Mesenchymal stem cell (in vitro differentiated cells and primary cell): ENCODE data around the gene ASIC1.

Experiments
- DNase-seq: peaks from one replicate; pipeline ENCODE4 v3.0.0-alpha.2; 2013
- H2AFZ ChIP-seq: one replicate; pipeline ENCODE4 v1.6.1; 2013; ENCODE audit warnings: low read depth, mild to moderate bottlenecking, control low read depth, inconsistent platforms, low read length, moderate library complexity
- H2AK5ac ChIP-seq: 2 replicates; pipeline ENCODE4 v1.6.1; 2013; ENCODE audit warnings: low read length, moderate library complexity, mild to moderate bottlenecking, inconsistent platforms; ENCODE audit not compliant: severe bottlenecking
- H2BK120ac ChIP-seq: one replicate; pipeline ENCODE4 v1.6.1; 2013; ENCODE audit warnings: low read depth, mild to moderate bottlenecking, inconsistent platforms, low read length, moderate library complexity
- H2BK12ac ChIP-seq, 2 experiments: one replicate each; pipeline ENCODE4 v1.6.1; 2013; ENCODE audit warnings: inconsistent platforms in 2 of 2, low read length in 2 of 2, mild to moderate bottlenecking in 2 of 2, moderate library complexity in 2 of 2, control low read depth in 1 of 2
- H2BK15ac ChIP-seq: one replicate; pipeline ENCODE4 v1.6.1; 2013; ENCODE audit warnings: mild to moderate bottlenecking, low read depth, inconsistent platforms; ENCODE audit not compliant: poor library complexity, severe bottlenecking
- H2BK5ac ChIP-seq: 2 replicates; pipeline ENCODE4 v1.6.1; 2013; ENCODE audit warnings: low read depth, mild to moderate bottlenecking, low read length, control low read depth, inconsistent platforms; ENCODE audit not compliant: poor library complexity, severe bottlenecking
- H3K14ac ChIP-seq, 2 experiments: one replicate each; pipeline ENCODE4 v1.6.1; 2013; ENCODE audit warnings: inconsistent platforms in 2 of 2, low read length in 2 of 2, control low read depth in 1 of 2, mild to moderate bottlenecking in 1 of 2, moderate library complexity in 1 of 2
- H3K18ac ChIP-seq, 2 experiments: one replicate each; pipeline ENCODE4 v1.6.1; 2013; ENCODE audit warnings: inconsistent platforms in 2 of 2, low read length in 2 of 2, control low read depth in 1 of 2, low read depth in 1 of 2, mild to moderate bottlenecking in 1 of 2
- H3K23ac ChIP-seq, 2 experiments: one replicate each; pipeline ENCODE4 v1.6.1; 2013; ENCODE audit warnings: inconsistent platforms in 2 of 2, low read length in 2 of 2, mild to moderate bottlenecking in 2 of 2, moderate library complexity in 2 of 2, control low read depth in 1 of 2
- H3K27ac ChIP-seq: 2 replicates; pipeline ENCODE4 v1.5.1; 2013; ENCODE audit warnings: mild to moderate bottlenecking, moderate library complexity, low read length, control low read depth, inconsistent platforms; ENCODE audit not compliant: poor library complexity, severe bottlenecking
- H3K27me3 ChIP-seq, 2 experiments: 2 replicates each; pipeline versions ENCODE4 v1.6.1 to v1.7.0; 2013; ENCODE audit warnings: low read length in 2 of 2, mild to moderate bottlenecking in 2 of 2, moderate library complexity in 2 of 2, control low read depth in 1 of 2, inconsistent platforms in 1 of 2; ENCODE audit not compliant: control insufficient read depth in 1 of 2, insufficient read depth in 1 of 2
- H3K36me3 ChIP-seq, 2 experiments: 2 replicates each; pipeline versions ENCODE4 v1.6.1 to v1.7.0; 2013; ENCODE audit warnings: low read length in 2 of 2, control low read depth in 1 of 2, inconsistent platforms in 1 of 2, low read depth in 1 of 2, mild to moderate bottlenecking in 1 of 2; ENCODE audit not compliant: insufficient read depth in 2 of 2, control insufficient read depth in 1 of 2
- H3K4ac ChIP-seq, 2 experiments: one replicate each; pipeline ENCODE4 v1.6.1; 2013; ENCODE audit warnings: inconsistent platforms in 2 of 2, low read length in 2 of 2, mild to moderate bottlenecking in 2 of 2, moderate library complexity in 2 of 2, control low read depth in 1 of 2, low read depth in 1 of 2
- H3K4me1 ChIP-seq: 2 replicates; pipeline ENCODE4 v1.6.1; 2013; ENCODE audit warnings: low read depth, low read length, control low read depth; ENCODE audit not compliant: control insufficient read depth, insufficient read depth
- H3K4me2 ChIP-seq: 2 replicates; pipeline ENCODE4 v1.6.1; 2013; ENCODE audit warnings: low read length, mild to moderate bottlenecking, inconsistent platforms; ENCODE audit not compliant: poor library complexity, severe bottlenecking
- H3K4me3 ChIP-seq, 2 experiments: 2 replicates each; pipeline versions ENCODE4 v1.5.1 to v1.7.0; 2013; ENCODE audit warnings: low read length in 2 of 2, mild to moderate bottlenecking in 2 of 2, control low read depth in 1 of 2, low read depth in 1 of 2; ENCODE audit not compliant: insufficient read depth in 1 of 2
- H3K79me1 ChIP-seq: replicated peaks from 2 replicates; pipeline ENCODE4 v1.6.1; 2013; ENCODE audit warnings: mild to moderate bottlenecking, control low read depth, low read length, inconsistent platforms; ENCODE audit not compliant: poor library complexity, severe bottlenecking
- H3K9ac ChIP-seq: 2 replicates; pipeline ENCODE4 v1.7.0; 2013; ENCODE audit warnings: mild to moderate bottlenecking, low read length, moderate library complexity
- H3K9me3 ChIP-seq: 2 replicates; pipeline ENCODE4 v1.7.0; 2013; ENCODE audit warnings: mild to moderate bottlenecking, low read length; ENCODE audit not compliant: control insufficient read depth
- H4K8ac ChIP-seq: one replicate; pipeline ENCODE4 v1.6.1; 2013; ENCODE audit warnings: inconsistent platforms, mild to moderate bottlenecking, low read length, moderate library complexity
- H4K91ac ChIP-seq: one replicate; pipeline ENCODE4 v1.6.1; 2013; ENCODE audit warnings: mild to moderate bottlenecking, low read length, inconsistent platforms
- WGBS: methylation state at CpG from one replicate; pipeline ENCODE4 v1.1.7; 2013; ENCODE audit warnings: mixed read lengths; 5-methylcytosine and 5-hydroxymethylcytosine counted together

ASIC1 gene

GRCh38 chr12:50016501-50017475 is 40.6 kb upstream of the ASIC1 start:
- H2BK15ac ChIP-seq = no peak overlapping the region

GRCh38 chr12:50017641-50018040 is 39.8 kb upstream of the ASIC1 start:
- H3K4me1 ChIP-seq = no peaks in the 10 kb centered on the region
- no peak overlapping the region for H3K4ac ChIP-seq
- peak overlapping the region; percentile 90 for H3K9ac ChIP-seq
- H3K23ac ChIP-seq = no peak overlapping the region
- WGBS = 95% methylated on average over 5 of the region's 6 CpGs
- no peak overlapping the region for H2BK12ac ChIP-seq
- H2BK15ac ChIP-seq = no peak overlapping the region
- H3K36me3 ChIP-seq = peaks cover 5% of the 10 kb centered on the region in 2 experiments
- no peak overlapping the region for H2BK120ac ChIP-seq
- no peak overlapping the region for H2AFZ ChIP-seq
- H2AK5ac ChIP-seq = no peak overlapping the region
- peak overlapping the region in 1 of 2 experiments; percentile 49 for H3K4me3 ChIP-seq
- DNase-seq = peak; percentile 51
- peak overlapping the region; percentile 48 for H4K91ac ChIP-seq
- no peak overlapping the region for H3K27ac ChIP-seq
- H3K27me3 ChIP-seq = no peaks in the 10 kb centered on the region
- peaks cover 12% of the 10 kb centered on the region for H3K79me1 ChIP-seq
- H4K8ac ChIP-seq = peak overlapping the region; percentile 42
- no peaks in the 10 kb centered on the region for H3K9me3 ChIP-seq
- no peak overlapping the region for H3K14ac ChIP-seq
- H2BK5ac ChIP-seq = no peak overlapping the region
- H3K4me2 ChIP-seq = no peak overlapping the region
- peak overlapping the region in 1 of 2 experiments; percentile 29 for H3K18ac ChIP-seq

More at GRCh38 chr12:50016501-50017475, 40.6 kb upstream of the ASIC1 start:
- Histone ChIP-seq H2BK120ac (no peak overlapping the region), H4K91ac (no peak overlapping the region), H3K4me3 (peak overlapping the region in 1 of 2 experiments; percentile 49), H3K27me3 (no peaks in the 10 kb centered on the region), H4K8ac (no peak overlapping the region), H2AK5ac (no peak overlapping the region), H3K14ac (no peak overlapping the region), H2BK5ac (no peak overlapping the region), H3K9me3 (no peaks in the 10 kb centered on the region), H2AFZ (no peak overlapping the region), H3K79me1 (peaks cover 12% of the 10 kb centered on the region), H3K4ac (no peak overlapping the region), H3K4me2 (no peak overlapping the region), H2BK12ac (no peak overlapping the region), H3K36me3 (peaks cover 5% of the 10 kb centered on the region in 2 experiments), H3K9ac (peak overlapping the region; percentile 90), H3K4me1 (no peaks in the 10 kb centered on the region), H3K18ac (peak overlapping the region in 1 of 2 experiments; percentile 70), H3K27ac (no peak overlapping the region), H3K23ac (no peak overlapping the region)
- WGBS = 95% methylated on average over 6 of the region's 10 CpGs
- peak; percentile 86 for DNase-seq

- no peak overlapping the region for H2BK12ac ChIP-seq
- peak; percentile 13 for DNase-seq
- peaks cover 12% of the 10 kb centered on the region for H3K79me1 ChIP-seq
- H3K36me3 ChIP-seq = peaks cover 5% of the 10 kb centered on the region in 2 experiments
- H3K27me3 ChIP-seq = no peaks in the 10 kb centered on the region
- no peak overlapping the region for H2BK5ac ChIP-seq
- no peak overlapping the region for H3K18ac ChIP-seq
- H4K91ac ChIP-seq = no peak overlapping the region
- H3K4me2 ChIP-seq = no peak overlapping the region
- no peak overlapping the region for H2BK120ac ChIP-seq
- no peak overlapping the region for H3K14ac ChIP-seq
- no peak overlapping the region for H2BK15ac ChIP-seq
- WGBS = 96% methylated on average over 3 of the region's 3 CpGs
- no peak overlapping the region for H3K4ac ChIP-seq
- H3K4me3 ChIP-seq = no peak overlapping the region
- H3K23ac ChIP-seq = no peak overlapping the region
- H3K9me3 ChIP-seq = no peaks in the 10 kb centered on the region
- no peak overlapping the region for H2AK5ac ChIP-seq
- H3K4me1 ChIP-seq = no peaks in the 10 kb centered on the region
- H3K9ac ChIP-seq = peak overlapping the region; percentile 90
- no peak overlapping the region for H3K27ac ChIP-seq
- no peak overlapping the region for H2AFZ ChIP-seq
- H4K8ac ChIP-seq = no peak overlapping the region
Measured at GRCh38 chr12:50018154-50018553, 39.2 kb upstream of the ASIC1 start.

GRCh38 chr12:50018968-50019367 is 38.4 kb upstream of the ASIC1 start:
- no peak overlapping the region for H2BK120ac ChIP-seq
- 98% methylated on average over 2 of the region's 2 CpGs for WGBS
- no peaks in the 10 kb centered on the region for H3K27me3 ChIP-seq
- no peak overlapping the region for H3K23ac ChIP-seq
- peak overlapping the region in 1 of 2 experiments; percentile 63 for H2BK12ac ChIP-seq
- no peaks in the 10 kb centered on the region for H3K9me3 ChIP-seq
- H2BK5ac ChIP-seq = no peak overlapping the region
- peaks cover 9% of the 10 kb centered on the region for H3K79me1 ChIP-seq
- H2AFZ ChIP-seq = no peak overlapping the region
- H3K4me1 ChIP-seq = no peaks in the 10 kb centered on the region
- peak overlapping the region in 1 of 2 experiments; percentile 26 for H3K4ac ChIP-seq
- H3K4me2 ChIP-seq = no peak overlapping the region
- H3K18ac ChIP-seq = no peak overlapping the region
- H3K36me3 ChIP-seq = peaks cover 5% of the 10 kb centered on the region in 2 experiments
- H2AK5ac ChIP-seq = peak overlapping the region; percentile 75
- H3K9ac ChIP-seq = no peak overlapping the region
- no peak overlapping the region for H3K4me3 ChIP-seq
- peak overlapping the region; percentile 57 for H4K8ac ChIP-seq
- DNase-seq = no peak
- H2BK15ac ChIP-seq = no peak overlapping the region
- no peak overlapping the region for H3K14ac ChIP-seq
- no peak overlapping the region for H3K27ac ChIP-seq
- H4K91ac ChIP-seq = no peak overlapping the region
